GM18873 (cell line): ENCODE measurements around the gene MX2.

ENCODE experiments used
- ATAC-seq: cut with Tn5 transposase; IDR thresholded peaks from one replicate; pipeline ENCODE4 v1.9.1; 2021; ENCODE audit warnings: mild to moderate bottlenecking, moderate library complexity, moderate number of reproducible peaks; ENCODE audit not compliant: unreplicated experiment, low FRiP score

MX2 gene

DNA sequence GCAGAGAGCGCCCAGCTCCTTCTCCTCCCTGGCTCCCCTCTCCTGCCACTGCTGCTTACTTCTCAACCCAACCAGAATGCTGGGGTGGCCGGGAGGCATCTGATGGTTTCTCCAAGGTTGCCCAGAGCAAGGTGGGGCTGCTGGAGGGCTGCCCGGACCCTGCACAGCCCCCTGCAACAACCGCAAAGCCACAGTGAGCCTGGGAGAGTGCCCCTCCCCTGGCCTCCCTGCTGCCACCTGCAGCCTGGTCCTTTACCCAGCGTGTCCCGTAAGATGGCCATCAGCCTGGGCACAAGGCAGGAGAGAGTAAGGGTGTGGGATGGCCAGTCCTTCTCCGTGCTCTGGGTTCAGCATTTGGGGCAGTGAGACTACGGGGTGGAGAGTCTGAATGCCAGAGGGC is 17.0 kb downstream of the MX2 start:
- no peak for ATAC-seq

DNA sequence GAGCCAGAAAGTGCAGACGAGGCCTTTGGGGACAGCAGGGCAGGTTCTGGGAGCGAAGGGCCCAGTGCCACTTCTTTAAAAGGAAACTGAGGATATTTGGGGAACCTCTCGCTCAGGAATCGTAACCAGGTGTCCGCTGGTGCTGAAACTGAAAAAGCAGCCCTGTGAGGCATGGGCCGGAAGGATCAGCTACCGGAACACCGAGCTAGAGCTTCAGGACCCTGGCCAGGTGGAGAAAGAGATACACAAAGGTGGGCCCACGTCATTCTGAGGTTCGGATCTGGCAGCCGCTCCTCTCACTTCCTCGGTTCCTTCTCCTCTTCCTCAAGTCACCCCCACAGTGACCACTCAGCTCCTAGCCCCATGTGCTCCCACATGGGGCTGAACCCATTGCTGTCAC is 18.1 kb downstream of the MX2 start:
- ATAC-seq, result no peak

DNA sequence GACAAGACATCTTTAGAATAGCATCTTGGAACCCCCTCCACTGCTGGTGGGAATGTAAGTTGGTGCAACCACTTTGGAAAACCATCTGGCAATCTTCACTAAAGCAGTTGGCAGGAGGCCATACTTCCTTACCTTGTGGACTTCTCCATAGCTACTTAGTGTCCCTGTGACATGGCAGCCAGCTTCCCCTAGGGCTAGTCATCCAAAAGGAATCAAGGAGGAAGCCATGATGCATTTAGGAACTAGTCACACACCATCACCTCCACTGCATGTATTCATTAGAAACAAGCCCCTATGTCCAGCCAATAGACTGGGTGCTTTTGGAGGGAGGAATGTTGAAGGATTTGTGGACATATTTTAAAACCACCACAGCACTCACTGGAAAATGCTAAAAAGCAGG is 19.9 kb downstream of the MX2 start:
- no peak for ATAC-seq

DNA sequence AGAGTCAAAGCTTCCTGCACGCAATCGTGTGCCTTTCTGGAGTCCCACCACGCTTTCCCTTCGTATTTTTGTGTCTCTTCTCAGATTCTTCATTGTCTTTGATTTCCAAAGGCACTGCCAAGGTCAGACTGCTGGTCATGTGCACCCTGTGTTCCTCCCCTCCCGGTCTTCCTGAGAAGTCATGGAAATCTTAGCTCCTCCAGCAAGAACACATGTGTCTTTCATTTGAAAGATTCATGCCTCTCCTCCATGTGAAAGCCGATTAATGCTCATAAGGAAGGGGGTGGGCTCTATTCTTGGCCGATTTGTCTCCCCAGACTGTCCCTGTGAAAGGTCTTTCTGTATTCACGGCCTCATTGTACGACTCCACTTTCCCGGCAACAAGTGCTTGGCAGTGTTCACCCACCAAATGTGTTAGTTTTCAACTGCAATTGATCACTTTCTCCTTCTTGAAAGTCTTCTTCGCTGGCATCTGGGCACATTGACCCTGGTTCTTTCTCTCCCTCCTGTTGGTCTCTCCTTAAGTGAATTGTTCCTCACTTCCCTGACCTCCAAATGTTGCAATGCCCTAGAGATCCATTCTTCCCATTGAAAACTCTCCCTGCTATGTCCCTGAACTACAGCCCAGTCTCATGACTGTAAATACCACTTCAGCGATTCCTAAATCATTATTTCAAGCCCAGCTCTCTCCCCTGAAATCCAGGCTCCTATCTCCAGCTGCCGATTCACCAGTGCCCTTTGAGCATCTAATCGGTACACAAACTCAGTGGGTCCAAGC is 25.4 kb downstream of the MX2 start:
- no peak for ATAC-seq

DNA sequence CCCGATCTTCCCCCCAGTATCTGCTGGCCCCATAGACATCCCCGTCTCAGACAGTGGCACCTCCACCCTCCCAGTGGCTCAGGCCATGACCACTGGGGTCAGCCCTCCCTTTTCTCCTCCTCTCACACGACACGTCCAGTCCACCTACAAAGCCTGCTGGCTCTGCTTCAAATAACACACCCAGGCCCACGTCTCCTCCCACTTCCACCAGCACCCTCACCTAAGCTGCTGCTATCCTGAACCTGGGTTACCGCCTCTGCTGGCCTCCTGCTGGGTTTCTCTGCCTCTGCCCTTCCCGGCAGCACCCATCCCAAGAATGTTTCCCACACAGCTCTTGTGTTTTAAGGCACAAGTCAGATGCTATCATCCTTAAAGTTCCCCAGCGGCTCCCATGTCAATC is 26.0 kb downstream of the MX2 start:
- ATAC-seq, result no peak

DNA sequence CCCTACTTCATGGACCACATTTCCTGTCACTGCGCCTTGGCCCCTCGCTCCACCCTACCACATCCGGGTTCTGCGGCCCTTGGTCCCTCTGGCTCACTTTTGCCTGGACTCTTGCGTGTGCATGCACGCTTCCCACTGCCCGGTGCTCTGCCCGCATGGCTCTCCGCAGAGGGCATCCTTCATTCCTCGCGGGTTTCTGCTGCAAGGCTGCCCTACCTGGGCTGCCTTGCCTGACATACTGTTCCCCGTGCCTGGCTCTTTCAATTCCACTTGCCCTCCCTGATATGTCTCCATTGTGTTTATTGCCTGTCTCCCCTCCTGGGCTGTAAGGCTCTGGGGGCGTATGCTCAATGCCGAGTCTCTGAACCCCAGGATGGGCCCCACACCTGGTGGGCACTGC is 26.4 kb downstream of the MX2 start:
- no peak for ATAC-seq

DNA sequence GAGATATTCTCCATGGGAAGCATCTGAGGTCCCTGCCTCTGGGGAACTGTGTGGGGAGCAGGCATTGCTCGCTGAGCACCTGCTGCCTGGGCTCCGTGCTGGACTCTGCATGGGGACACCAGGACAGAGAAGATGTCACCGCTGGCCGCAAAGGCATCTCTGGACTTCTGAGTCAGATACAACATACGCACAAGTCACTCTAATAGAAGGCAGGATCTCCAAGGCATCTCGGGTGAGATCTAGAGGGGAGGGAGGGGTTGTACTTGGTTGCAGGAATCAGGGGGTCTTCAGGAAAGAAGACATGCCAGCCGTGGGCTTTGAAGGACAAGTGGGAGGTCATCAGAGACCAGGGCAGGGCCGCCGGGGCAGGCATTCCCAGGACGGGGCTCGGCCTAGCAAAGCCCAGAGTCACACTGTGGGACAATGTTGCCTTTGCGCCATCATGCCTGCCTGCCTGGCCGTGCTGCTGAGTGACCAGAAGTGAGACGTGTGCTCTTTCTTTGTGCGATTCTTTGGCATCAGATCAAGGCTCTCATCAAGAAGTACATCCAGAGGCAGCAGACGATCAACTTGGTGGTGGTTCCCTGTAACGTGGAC is 28.3 kb downstream of the MX2 start:
- ATAC-seq, result no peak

DNA sequence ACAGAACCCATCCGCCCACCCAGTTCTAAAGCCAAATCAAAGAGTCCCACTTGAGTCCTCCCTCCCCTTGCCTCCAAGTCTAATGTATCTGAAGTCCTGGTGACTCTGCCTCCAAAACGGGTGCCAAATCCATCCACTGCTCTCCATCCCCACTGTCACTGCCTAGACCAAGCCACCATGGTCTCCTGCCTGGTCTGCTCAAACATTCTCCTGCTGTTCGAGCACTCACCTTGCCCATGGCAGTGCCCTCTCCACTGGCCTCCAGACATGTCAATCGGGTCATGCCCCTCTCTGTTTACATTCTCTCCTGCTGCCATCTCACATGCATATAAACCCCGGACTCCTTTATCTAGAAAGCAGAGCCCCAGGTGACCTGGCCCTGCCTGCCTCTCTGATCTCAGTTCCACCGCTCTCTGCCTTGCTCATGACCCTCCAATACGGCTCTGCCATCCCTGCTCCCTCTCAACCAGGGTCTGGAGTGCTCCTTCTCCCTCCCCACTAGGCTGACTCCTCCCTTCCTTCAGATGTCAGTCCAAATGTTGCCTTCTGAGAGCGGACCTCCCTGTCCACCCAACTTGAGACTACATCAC is 32.1 kb downstream of the MX2 start:
- no peak for ATAC-seq

DNA sequence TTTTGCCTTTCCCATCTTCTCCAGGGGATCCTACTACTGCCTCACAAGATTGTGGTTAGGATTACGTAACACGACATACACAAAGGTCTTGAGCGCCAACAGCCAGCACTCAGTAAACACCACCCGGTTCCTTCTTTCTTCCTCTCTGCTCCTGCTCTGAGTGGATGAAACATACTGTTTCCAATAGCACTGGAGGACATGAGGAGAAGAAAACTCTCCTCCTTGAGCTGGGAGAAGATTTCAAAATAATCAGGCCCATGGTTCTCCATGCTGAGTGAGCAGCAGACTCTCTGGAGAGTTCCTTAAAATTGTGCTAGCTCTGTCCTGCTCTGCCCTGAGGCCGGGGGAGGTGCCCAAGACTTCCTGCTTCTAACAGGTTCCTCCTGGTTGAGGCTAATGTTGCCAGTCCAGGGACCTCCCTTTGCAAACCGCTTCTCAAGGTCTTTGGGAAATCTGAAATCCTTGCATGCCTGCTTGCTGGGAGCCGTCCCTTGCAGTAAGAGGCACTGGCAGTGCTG is 34.8 kb downstream of the MX2 start:
- ATAC-seq, result no peak

DNA sequence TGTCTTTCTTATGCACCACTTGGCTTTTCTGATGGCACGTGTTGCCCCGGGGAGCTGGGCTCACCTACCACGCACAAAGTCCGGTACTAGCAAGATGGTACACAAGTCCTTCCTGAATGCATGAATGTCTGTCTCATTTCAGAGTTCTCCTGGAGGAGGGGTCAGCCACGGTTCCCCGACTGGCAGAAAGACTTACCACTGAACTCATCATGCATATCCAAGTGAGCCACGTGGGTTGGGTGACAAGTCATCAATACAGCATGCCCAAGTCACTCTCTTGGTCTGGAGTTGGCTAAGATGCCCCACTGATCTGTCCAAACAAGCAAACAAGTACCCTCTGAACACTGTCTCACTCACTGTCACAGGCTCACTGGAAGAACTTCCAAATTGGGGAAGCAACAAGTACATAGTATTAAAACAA is 35.7 kb downstream of the MX2 start:
- ATAC-seq, result no peak

DNA sequence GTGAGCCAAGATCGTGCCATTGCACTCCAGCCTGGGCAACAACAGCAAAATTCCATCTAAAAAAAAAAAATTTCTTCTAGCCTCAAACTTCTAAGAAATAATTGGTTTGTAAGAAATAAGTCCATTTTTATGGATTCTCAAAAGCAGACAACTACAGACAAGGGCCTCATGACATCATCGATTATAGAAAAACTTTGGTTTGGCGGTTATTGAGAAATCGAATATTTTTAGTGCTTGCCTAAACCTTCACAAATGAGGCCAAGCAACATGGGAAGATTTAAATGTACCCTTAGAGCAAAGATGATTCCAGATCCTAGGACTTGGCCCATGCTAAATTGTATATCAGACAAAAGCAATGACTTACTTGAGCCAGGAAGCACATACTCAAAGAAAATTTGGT is 36.4 kb downstream of the MX2 start:
- ATAC-seq, result no peak

DNA sequence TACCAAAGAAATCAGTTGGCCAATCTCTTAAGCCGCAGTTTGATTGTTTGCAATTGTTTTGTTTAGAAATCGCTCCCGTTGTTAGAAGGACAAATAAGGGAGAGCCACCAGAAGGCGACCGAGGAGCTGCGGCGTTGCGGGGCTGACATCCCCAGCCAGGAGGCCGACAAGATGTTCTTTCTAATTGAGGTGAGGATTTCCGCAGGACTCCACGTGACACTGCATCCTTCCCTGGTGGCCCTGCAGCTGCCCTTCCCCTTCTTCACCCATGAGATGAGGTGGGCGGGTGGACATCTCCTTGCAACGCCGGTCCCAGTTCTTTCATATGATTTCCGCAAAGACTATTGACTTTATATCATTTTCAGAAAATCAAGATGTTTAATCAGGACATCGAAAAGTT is 37.0 kb downstream of the MX2 start:
- ATAC-seq, result no peak

DNA sequence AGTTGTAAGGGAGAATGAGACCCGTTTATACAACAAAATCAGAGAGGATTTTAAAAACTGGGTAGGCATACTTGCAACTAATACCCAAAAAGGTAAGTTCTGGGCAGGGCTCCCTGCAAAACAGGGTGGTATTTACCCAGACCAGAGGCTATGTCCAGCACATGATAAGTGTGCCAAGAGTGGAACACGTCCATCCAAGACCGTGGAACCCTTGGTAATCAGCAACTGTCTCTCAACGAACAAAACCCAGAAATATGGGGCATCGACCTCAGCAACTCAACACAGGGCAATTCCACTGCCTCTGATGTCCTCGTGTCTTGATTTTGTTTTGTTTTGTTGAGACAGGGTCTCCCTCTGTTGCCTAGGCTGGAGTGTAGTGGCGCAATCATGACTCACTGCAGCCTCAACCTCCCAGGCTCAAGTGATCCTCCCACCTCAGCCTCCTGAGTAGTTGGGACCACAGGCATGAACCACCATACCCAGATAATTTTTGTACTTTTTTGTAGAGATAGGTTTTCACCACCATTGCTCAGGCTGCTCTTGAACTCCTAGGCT is 37.5 kb downstream of the MX2 start:
- no peak for ATAC-seq

DNA sequence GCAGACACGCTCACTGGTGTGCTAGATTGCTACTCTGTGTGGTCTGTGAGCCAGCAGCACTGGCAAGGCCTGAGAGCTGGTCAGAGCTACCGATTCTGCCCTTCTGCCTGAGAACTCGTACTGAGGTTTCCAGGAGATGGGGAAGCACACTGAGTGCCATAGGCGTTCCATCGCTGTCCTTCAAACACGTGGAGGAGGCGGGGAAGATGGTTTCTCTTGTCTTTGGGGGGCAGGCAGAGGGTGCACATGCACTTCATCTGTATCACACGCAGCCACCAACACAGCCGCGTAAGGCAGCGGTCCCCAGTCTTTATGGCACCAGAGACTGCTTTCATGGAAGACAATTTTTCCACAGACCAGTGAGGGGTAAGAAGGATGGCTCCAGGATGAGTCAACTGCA is 40.4 kb downstream of the MX2 start:
- no peak for ATAC-seq

DNA sequence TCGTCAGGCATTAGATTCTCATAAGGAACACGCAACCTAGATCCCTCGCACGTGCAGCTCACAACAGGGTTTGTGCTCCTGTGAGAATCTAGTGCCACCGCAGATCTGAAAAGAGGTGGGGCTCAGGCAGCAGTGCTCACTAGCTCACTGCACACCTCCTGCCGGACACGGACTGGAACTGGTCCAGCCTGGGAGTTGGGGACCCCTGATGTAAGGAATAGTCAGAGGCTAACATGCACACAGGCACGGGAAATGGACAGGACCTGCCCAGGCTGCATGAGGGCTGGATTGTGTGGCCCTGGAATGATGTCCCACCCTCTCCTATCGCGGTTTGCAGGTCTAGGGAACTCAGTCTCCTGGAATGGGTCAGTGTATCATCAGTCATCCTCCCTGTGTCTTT is 41.0 kb downstream of the MX2 start:
- ATAC-seq, result no peak

DNA sequence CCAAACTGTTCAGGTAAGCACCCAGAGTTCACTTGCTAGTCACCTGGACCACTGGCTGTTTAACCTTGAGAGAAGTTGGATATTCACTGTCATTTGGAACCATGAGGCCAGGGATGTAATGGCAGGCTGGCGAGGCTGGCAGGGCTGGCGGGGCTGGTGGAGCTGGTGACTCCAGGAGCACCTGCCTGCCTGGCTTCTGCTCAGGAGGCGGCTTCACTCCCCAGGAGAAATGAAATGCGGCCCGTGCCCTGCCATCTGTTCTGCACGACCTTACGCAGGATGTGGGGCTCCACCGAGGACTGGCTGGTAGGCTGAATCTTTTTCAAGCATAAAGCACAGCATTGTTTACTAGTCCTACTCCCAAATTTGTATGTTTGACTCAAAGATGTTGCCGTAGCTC is 41.5 kb downstream of the MX2 start:
- ATAC-seq, result no peak

DNA sequence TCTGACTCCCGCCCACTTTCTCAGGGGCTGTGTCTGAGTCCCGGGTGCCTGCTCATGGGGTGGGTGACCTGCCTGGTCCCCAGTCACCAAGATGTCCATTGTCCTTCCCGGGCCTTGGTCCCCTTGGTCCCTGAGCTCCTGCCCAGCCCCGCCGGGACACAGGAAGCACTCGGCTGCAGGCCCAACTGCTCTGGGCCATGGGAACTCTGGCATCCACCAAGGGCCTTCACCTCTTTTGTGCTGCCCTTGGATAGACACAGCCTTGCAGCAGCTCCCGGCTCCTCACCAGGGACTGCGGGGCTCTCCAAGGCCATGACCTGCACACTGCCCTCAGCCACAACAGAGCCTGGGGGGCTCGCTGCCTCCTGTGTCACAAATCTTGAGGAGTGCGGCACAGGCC is 42.1 kb downstream of the MX2 start:
- no peak for ATAC-seq

DNA sequence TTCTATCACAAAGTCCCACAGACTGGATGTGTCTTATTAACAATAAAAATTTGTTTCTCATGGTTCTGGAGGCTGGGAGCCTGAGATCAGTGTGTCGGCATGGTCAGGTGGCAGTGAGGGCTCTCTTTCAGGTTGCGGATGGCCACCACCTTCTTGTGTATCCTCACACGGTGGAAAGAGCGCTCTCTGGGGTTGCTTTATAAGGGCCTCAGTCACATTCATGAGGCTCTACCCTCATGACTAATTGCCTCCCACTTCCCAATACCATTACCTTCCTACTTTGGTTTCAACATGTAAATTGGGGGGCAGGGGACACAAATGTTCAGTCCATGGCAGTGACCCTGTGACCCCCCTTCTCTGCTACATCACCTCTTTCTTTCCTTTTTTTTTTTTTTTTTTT is 43.5 kb downstream of the MX2 start:
- ATAC-seq, result no peak

DNA sequence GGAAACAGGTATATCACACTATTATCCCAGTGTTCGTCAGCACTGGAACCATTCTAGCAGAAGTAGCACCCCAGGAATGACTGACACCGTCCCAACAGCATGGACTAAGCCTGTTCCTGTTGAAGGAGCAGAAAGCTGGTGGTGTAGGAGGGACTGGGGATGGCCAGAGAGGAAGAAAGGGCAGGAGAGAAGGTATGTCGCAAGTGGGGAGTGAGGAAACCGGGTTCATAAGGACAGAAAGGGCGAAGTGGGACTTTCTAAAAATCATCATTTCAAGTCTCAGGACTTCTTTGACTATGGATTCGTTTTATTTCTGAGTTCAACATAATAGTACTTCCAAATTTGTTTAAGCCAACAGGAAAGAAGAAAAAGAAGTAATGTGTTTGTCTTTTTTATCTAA is 44.5 kb downstream of the MX2 start:
- no peak for ATAC-seq

DNA sequence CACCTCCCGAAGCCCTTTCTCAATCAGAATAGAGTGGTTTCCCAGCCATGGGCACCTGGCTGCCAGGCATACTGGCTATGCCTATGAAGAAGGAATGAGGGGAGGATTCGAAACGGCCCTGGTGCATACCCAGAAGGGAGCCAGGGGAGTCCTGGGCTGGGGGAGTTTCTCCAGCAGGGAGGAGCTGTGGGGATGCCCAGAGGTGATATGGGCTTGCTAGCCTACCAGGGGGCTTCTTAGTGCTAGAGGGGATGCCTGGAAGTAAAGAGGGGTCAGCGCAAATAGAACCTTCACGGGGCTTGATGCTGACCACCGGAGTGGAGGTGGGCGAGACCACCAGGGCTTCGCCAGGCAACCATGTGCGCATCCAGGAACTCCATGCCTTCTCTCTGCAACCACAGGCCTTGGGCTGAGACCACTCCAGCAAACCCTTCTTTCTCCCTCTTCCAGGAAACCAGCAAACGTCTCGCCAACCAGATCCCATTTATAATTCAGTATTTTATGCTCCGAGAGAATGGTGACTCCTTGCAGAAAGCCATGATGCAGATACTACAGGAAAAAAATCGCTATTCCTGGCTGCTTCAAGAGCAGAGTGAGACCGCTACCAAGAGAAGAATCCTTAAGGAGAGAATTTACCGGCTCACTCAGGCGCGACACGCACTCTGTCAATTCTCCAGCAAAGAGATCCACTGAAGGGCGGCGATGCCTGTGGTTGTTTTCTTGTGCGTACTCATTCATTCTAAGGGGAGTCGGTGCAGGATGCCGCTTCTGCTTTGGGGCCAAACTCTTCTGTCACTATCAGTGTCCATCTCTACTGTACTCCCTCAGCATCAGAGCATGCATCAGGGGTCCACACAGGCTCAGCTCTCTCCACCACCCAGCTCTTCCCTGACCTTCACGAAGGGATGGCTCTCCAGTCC is 46.0 kb downstream of the MX2 start:
- ATAC-seq, result no peak

DNA sequence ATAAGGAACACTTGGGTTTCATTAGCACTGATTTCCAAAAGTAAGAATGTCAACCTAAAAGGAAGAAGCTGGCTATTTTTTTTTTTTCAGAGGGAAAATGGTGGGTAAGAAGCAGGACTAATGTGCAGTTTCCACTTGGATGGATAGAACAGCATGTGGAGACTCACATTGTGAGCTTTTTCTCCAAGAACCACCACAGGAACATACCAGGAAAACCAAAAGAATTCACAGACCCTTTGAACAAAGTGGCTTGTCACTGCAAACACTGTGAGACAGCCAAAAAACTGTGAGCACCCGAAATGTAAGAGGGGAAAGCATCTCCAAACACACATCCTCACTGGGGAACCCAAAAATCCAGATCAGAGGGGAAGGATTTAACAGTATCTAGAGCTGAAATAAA is 48.5 kb downstream of the MX2 start:
- ATAC-seq, result no peak
